CD14-positive monocyte (primary cell): ENCODE results near the gene BIRC5. TPM values are rescaled to one million over a fixed set of nuclear protein-coding genes. Genes with fewer than 3 reads are reported as not detected.

ENCODE experiments used
- DNase-seq, 3 donors: peaks; one replicate each; pipeline ENCODE4 v3.0.0-alpha.2; 2011 to 2022
- H2AFZ ChIP-seq: 2 replicates; pipeline ENCODE4 v1.6.0; 2012; ENCODE audit warnings: mild to moderate bottlenecking, low read depth, low read length, inconsistent platforms; ENCODE audit not compliant: insufficient read depth, poor library complexity, severe bottlenecking
- H3K27ac ChIP-seq, 2 donors: 1 replicate in 1 of 2; 2 replicates in 1 of 2; pipeline ENCODE4 v1.5.1; 2012 to 2013; ENCODE audit warnings: low read length in 2 of 2, control low read depth in 1 of 2, inconsistent platforms in 1 of 2, low read depth in 1 of 2, mild to moderate bottlenecking in 1 of 2
- H3K27me3 ChIP-seq, 2 donors: one replicate each; pipeline versions ENCODE4 v1.6.0 to v1.6.1; 2011 to 2013; ENCODE audit warnings: low read length in 2 of 2; ENCODE audit not compliant: control insufficient read depth in 2 of 2, insufficient read depth in 2 of 2
- H3K36me3 ChIP-seq, 2 donors: replicated peaks in 1 of 2; 1 replicate in 1 of 2; 2 replicates in 1 of 2; pipeline versions ENCODE4 v1.5.1 to v1.6.1; 2012 to 2013; ENCODE audit warnings: low read length in 2 of 2, control low read depth in 1 of 2, inconsistent platforms in 1 of 2, mild to moderate bottlenecking in 1 of 2; ENCODE audit not compliant: insufficient read depth in 2 of 2, control insufficient read depth in 1 of 2
- H3K4me1 ChIP-seq, 2 donors: 1 replicate in 1 of 2; 2 replicates in 1 of 2; pipeline versions ENCODE4 v1.5.1 to v1.6.1; 2012 to 2013; ENCODE audit warnings: low read length in 2 of 2, control low read depth in 1 of 2, inconsistent platforms in 1 of 2, mild to moderate bottlenecking in 1 of 2, moderate library complexity in 1 of 2; ENCODE audit not compliant: insufficient read depth in 2 of 2, control insufficient read depth in 1 of 2
- H3K4me2 ChIP-seq: replicated peaks from 2 replicates; pipeline ENCODE3; 2012; ENCODE audit warnings: low read length, moderate library complexity, mild to moderate bottlenecking; ENCODE audit not compliant: poor library complexity, severe bottlenecking; ENCODE audit errors: extremely low read depth
- H3K4me3 ChIP-seq, 3 experiments: fragments of 200-600 bp in 1 of 3; sonication (generic) in 1 of 3; replicated peaks in 1 of 3; 1 replicate in 2 of 3; 2 replicates in 1 of 3; pipeline ENCODE4 v1.5.1; 2011 to 2013; ENCODE audit warnings: low read length in 3 of 3, mild to moderate bottlenecking in 3 of 3, control low read depth in 2 of 3, low read depth in 2 of 3, inconsistent platforms in 1 of 3, moderate library complexity in 1 of 3
- H3K79me2 ChIP-seq: 2 replicates; pipeline ENCODE4 v1.6.0; 2012; ENCODE audit warnings: mild to moderate bottlenecking, control low read depth, inconsistent platforms, low read length, moderate library complexity; ENCODE audit not compliant: insufficient read depth
- H3K9ac ChIP-seq: 2 replicates; pipeline ENCODE4 v1.6.0; 2017; ENCODE audit warnings: low read length, mild to moderate bottlenecking; ENCODE audit not compliant: insufficient read depth, poor library complexity, severe bottlenecking
- H3K9me3 ChIP-seq, 2 donors: replicated peaks in 1 of 2; 1 replicate in 1 of 2; 2 replicates in 1 of 2; pipeline versions ENCODE4 v1.5.1 to v1.6.1; 2012 to 2013; ENCODE audit warnings: low read length in 2 of 2, control low read depth in 1 of 2; ENCODE audit not compliant: control insufficient read depth in 1 of 2, insufficient read depth in 1 of 2
- H4K20me1 ChIP-seq: 2 replicates; pipeline ENCODE4 v1.6.0; 2012; ENCODE audit warnings: mild to moderate bottlenecking, low read length, control low read depth, moderate library complexity; ENCODE audit not compliant: insufficient read depth
- H3K27ac Mint-ChIP-seq, 7 donors: one replicate each; pipeline ENCODE4 v1.8.0; 2020; ENCODE audit warnings: mild to moderate bottlenecking in 7 of 7, mixed read lengths in 7 of 7, moderate library complexity in 6 of 7, inconsistent platforms in 2 of 7
- H3K27me3 Mint-ChIP-seq, 3 donors: one replicate each; pipeline ENCODE4 v1.8.0; 2021 to 2022; ENCODE audit warnings: low read depth in 3 of 3, mild to moderate bottlenecking in 3 of 3, mixed read lengths in 3 of 3, moderate library complexity in 3 of 3, inconsistent platforms in 1 of 3
- H3K36me3 Mint-ChIP-seq, 2 donors: one replicate each; pipeline ENCODE4 v1.8.0; 2020; ENCODE audit warnings: mixed read lengths in 2 of 2, inconsistent platforms in 1 of 2, mild to moderate bottlenecking in 1 of 2
- H3K4me1 Mint-ChIP-seq: one replicate; pipeline ENCODE4 v1.8.0; 2020; ENCODE audit warnings: mild to moderate bottlenecking, mixed read lengths
- H3K4me3 Mint-ChIP-seq, 2 donors: one replicate each; pipeline ENCODE4 v1.8.0; 2020; ENCODE audit warnings: mild to moderate bottlenecking in 2 of 2, mixed read lengths in 2 of 2, moderate library complexity in 1 of 2
- H3K9me3 Mint-ChIP-seq, 7 donors: one replicate each; pipeline ENCODE4 v1.8.0; 2020 to 2022; ENCODE audit warnings: mixed read lengths in 7 of 7, mild to moderate bottlenecking in 6 of 7, moderate library complexity in 6 of 7, inconsistent platforms in 2 of 7
- CTCF ChIP-seq: fragments of 200-600 bp; IDR thresholded peaks from one replicate; pipeline ENCODE4 v1.8.0; 2022; ENCODE audit warnings: antibody characterized with exemption, mild to moderate bottlenecking
- WGBS: methylation state at CpG from one replicate; pipeline ENCODE4 v1.1.5; 2013; ENCODE audit warnings: missing lambda C conversion rate; ENCODE audit not compliant: insufficient coverage; 5-methylcytosine and 5-hydroxymethylcytosine counted together
- intact Hi-C, 2 donors: fragments of 100-400 bp; cut with micrococcal nuclease; formaldehyde crosslinking; loops; one replicate each; pipeline versions ENCODE4 v1.15.0 to v1.15.1; 2023
- polyA plus RNA-seq, 3 donors: library from polyadenylated mRNA; depleted of rRNA in 1 of 3; unstranded in 2 of 3; stranded (reverse) in 1 of 3; fragments of 300-500 nt in 2 of 3; fragments of >200 nt in 1 of 3; fragmentation: Illumina TruSeq in 2 of 3; gene quantifications; 1 replicate in 2 of 3; 2 replicates in 1 of 3; pipeline ENCODE4 v1.2.3, GENCODE V29; 2012 to 2021

The BIRC5 gene
- polyA plus RNA-seq, 3 donors: 0.20 TPM; not detected in 2

GRCh38 chr17:78179372-78179771, 34.7 kb upstream of the BIRC5 start:
- DNase-seq: peak; percentile 52 to 82 (median 61)
- Histone ChIP-seq H3K79me2 (peaks cover 34% of the 10 kb centered on the region), H3K9ac (no peak overlapping the region), H3K4me3 (no peak overlapping the region), H2AFZ (no peak overlapping the region), H3K9me3 (no peaks in the 10 kb centered on the region), H3K36me3 (peaks cover 0 to 4% of the 10 kb centered on the region in 2 donors), H4K20me1 (no peaks in the 10 kb centered on the region), H3K4me2 (no peak overlapping the region), H3K27me3 (no peaks in the 10 kb centered on the region), H3K4me1 (peaks cover 33 to 41% of the 10 kb centered on the region in 2 donors), H3K27ac (peak overlapping the region in 1 of 2 donors; percentile 15)
- Mint-ChIP-seq H3K36me3 (peaks cover 22 to 48% of the 10 kb centered on the region in 2 donors), H3K9me3 (peaks cover 0 to 2% (median 0%) of the 10 kb centered on the region in 7 donors), H3K27me3 (no peaks in the 10 kb centered on the region), H3K4me1 (peaks cover 46% of the 10 kb centered on the region), H3K27ac (peak overlapping the region; percentile 57 to 87 (median 84)), H3K4me3 (no peak overlapping the region)
- no peak for TF ChIP-seq CTCF
- WGBS: 97% methylated on average over 10 of the region's 17 CpGs
- intact Hi-C loops: loop anchor here in 1 of 2 donors (5.0 kb wide), 1 partner anchor 67 kb away; no protein-coding TSS in a partner anchor

- TF ChIP-seq CTCF: no peak
- intact Hi-C loops: no loop called here
- Mint-ChIP-seq H3K4me3 (no peak overlapping the region), H3K9me3 (no peaks in the 10 kb centered on the region), H3K27me3 (peaks cover 0 to 2% (median 0%) of the 10 kb centered on the region in 3 donors), H3K27ac (peak overlapping the region in 1 of 7 donors; percentile 87), H3K4me1 (peaks cover 42% of the 10 kb centered on the region), H3K36me3 (peaks cover 22 to 52% of the 10 kb centered on the region in 2 donors)
- H3K4me3 ChIP-seq: no peak overlapping the region
- H3K27me3 ChIP-seq: no peaks in the 10 kb centered on the region
- H3K27ac ChIP-seq: peak overlapping the region in 1 of 2 donors; percentile 15
- H2AFZ ChIP-seq: no peak overlapping the region
- WGBS: 89% methylated on average over 3 of the region's 14 CpGs
- H3K4me1 ChIP-seq: peaks cover 26 to 34% of the 10 kb centered on the region in 2 donors
- no peak overlapping the region for H3K9ac ChIP-seq
- DNase-seq: no peak
- H3K4me2 ChIP-seq: no peak overlapping the region
- H3K36me3 ChIP-seq: peaks cover 0 to 4% of the 10 kb centered on the region in 2 donors
- no peaks in the 10 kb centered on the region for H3K9me3 ChIP-seq
- H3K79me2 ChIP-seq: peaks cover 40% of the 10 kb centered on the region
- no peaks in the 10 kb centered on the region for H4K20me1 ChIP-seq
Observed at GRCh38 chr17:78180083-78180482, 34.0 kb upstream of the BIRC5 start.
